RWPE1 (cell line): Measurements from ENCODE around the gene MEG3.

Experiments
- CTCF ChIA-PET: fragments of 350-600 bp; sonication (Branson Sonifier 250); formaldehyde crosslinking; extraction: SDS; loops from one replicate; lab custom pipeline; 2021; lab: Yijun Ruan, JAX
- POLR2A ChIA-PET: fragments of 400-600 bp; formaldehyde crosslinking; extraction: SDS; loops from one replicate; lab custom pipeline; 2020; ENCODE audit warnings: antibody characterized with exemption; ENCODE audit not compliant: low non-redundant PET; lab: Yijun Ruan, JAX
- DNase-seq: peaks from one replicate; pipeline ENCODE4 v3.0.0; 2012; ENCODE audit warnings: low spot score
- H3K27ac ChIP-seq: fragments of 450-650 bp; 2 replicates; pipeline ENCODE4 v1.5.1; 2017
- TF ChIP-seq, protein P1 (sequence below): fragments of 450-650 bp; conservative IDR thresholded peaks from 2 replicates; pipeline ENCODE4 v1.5.1; 2017; ENCODE audit warnings: low read depth, mild to moderate bottlenecking

MEG3 gene

DNA sequence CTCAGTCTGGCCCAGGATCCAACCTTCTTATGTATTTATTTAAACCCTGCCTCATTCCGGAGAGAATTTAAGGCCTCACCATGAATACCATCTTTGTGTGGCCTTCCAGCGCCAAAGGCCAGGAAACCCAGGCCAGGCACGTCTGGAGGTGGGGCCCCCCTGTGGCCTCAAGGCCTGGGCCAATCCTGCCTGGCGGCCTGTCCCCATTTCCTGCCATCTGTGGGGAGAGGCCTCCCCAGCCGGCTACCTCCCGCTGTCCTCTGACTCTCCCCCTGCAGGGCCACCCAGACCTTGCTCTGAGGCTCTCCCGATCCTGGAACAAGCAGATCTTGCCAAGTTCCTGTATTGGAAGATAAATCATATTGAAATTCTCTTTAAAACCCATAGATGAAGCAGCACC is 37.4 kb upstream of the MEG3 start:
- no peak overlapping the region for H3K27ac ChIP-seq
- POLR2A ChIA-PET, result no interaction called here

GRCh38 chr14:100788942-100789341 is 37.0 kb upstream of the MEG3 start:
- no peak for DNase-seq
- CTCF ChIA-PET, result interaction anchor here (0.7 to 0.9 kb wide), 2 partner anchors 16 to 106 kb away, joined by 3 read pairs; no protein-coding TSS in a partner anchor
- POLR2A ChIA-PET, result no interaction called here
- no peak overlapping the region for H3K27ac ChIP-seq
- TF ChIP-seq, protein P1, sequence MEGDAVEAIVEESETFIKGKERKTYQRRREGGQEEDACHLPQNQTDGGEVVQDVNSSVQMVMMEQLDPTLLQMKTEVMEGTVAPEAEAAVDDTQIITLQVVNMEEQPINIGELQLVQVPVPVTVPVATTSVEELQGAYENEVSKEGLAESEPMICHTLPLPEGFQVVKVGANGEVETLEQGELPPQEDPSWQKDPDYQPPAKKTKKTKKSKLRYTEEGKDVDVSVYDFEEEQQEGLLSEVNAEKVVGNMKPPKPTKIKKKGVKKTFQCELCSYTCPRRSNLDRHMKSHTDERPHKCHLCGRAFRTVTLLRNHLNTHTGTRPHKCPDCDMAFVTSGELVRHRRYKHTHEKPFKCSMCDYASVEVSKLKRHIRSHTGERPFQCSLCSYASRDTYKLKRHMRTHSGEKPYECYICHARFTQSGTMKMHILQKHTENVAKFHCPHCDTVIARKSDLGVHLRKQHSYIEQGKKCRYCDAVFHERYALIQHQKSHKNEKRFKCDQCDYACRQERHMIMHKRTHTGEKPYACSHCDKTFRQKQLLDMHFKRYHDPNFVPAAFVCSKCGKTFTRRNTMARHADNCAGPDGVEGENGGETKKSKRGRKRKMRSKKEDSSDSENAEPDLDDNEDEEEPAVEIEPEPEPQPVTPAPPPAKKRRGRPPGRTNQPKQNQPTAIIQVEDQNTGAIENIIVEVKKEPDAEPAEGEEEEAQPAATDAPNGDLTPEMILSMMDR, result no peak

More for the DNA sequence above, 37.4 kb upstream of the MEG3 start:
- DNase-seq, result no peak
- CTCF ChIA-PET, result interaction anchor here (0.9 kb wide), 1 partner anchor 16 kb away, joined by 3 read pairs; no protein-coding TSS in a partner anchor
- TF ChIP-seq, protein P1, result no peak

GRCh38 chr14:100789460-100790417 is 36.2 kb upstream of the MEG3 start:
- ChIA-PET CTCF (interaction anchor here (0.7 to 0.9 kb wide), 2 partner anchors 15 to 105 kb away, joined by 3 read pairs; no protein-coding TSS in a partner anchor), POLR2A (no interaction called here)
- H3K27ac ChIP-seq, result no peak overlapping the region
- no peak for DNase-seq
- TF ChIP-seq, protein P1, result no peak

GRCh38 chr14:100790502-100791347 is 35.2 kb upstream of the MEG3 start:
- POLR2A ChIA-PET, result no interaction called here
- CTCF ChIA-PET, result interaction anchor here (0.6 kb wide), 1 partner anchor 394 kb away, joined by 3 read pairs; no protein-coding TSS in a partner anchor
- TF ChIP-seq, protein P1, result no peak
- no peak for DNase-seq
- no peak overlapping the region for H3K27ac ChIP-seq

GRCh38 chr14:100791348-100791735 is 34.6 kb upstream of the MEG3 start:
- ChIA-PET CTCF (no interaction called here), POLR2A (no interaction called here)
- DNase-seq, result no peak
- TF ChIP-seq, protein P1, result no peak
- no peak overlapping the region for H3K27ac ChIP-seq

- no peak for DNase-seq
- TF ChIP-seq, protein P1, result no peak
- CTCF ChIA-PET, result no interaction called here
- no peak overlapping the region for H3K27ac ChIP-seq
- POLR2A ChIA-PET, result no interaction called here
Measured at GRCh38 chr14:100791995-100792394, 33.9 kb upstream of the MEG3 start.
